GM12892 (cell line): Measurements from ENCODE around the gene RFTN1.

Experiments used
- POLR2A ChIP-seq: IDR thresholded peaks from 2 replicates; pipeline ENCODE4 v1.6.1; 2011; ENCODE audit warnings: low read depth, low read length, control low read depth
- POLR2AphosphoS5 ChIP-seq: IDR thresholded peaks from 2 replicates; pipeline ENCODE4 v1.6.1; 2011; ENCODE audit warnings: low read depth, low read length, control low read depth
- TAF1 ChIP-seq: IDR thresholded peaks from 2 replicates; pipeline ENCODE4 v1.6.1; 2011; ENCODE audit warnings: low read depth, mild to moderate bottlenecking, control low read depth, low read length, borderline replicate concordance

DNA sequence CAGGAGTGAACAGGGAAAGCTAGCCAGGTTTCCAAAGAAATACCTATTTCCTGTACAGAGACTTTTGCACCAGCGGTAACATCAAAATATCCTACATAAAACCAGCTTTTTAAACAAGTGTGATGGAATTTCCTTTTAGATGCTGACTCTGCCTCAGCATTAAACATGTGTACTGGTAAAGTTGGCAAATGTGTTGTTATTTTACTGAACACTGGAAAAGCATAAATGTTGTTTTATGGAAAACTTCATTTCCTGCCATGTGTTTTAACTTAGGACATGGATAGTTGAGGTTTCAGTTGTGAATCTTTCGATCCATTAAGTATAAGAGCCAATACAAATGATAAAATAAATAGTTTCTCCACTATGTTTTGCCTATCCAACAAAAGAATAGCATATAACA lies 232.8 kb downstream of the RFTN1 start:
- TF ChIP-seq POLR2AphosphoS5 (no peak), POLR2A (no peak), TAF1 (no peak)
